Duodenal mucosa (tissue), 2 donors: Measurements from ENCODE around the gene IMPA2.
"Not testable (repeated sequence)": the region's sequence is repeated elsewhere in the genome, so short reads cannot be mapped to it uniquely, and the experiment has no call there.

Experiments
- H3K27ac ChIP-seq: one replicate; pipeline ENCODE4 v1.7.0; 2013; ENCODE audit warnings: low read depth, low read length
- H3K27me3 ChIP-seq, 2 donors: one replicate each; pipeline ENCODE4 v1.7.0; 2013; ENCODE audit warnings: low read length in 2 of 2, control low read depth in 1 of 2; ENCODE audit not compliant: insufficient read depth in 2 of 2, control insufficient read depth in 1 of 2
- H3K36me3 ChIP-seq, 2 donors: one replicate each; pipeline ENCODE4 v1.7.0; 2013; ENCODE audit warnings: low read length in 2 of 2, control low read depth in 1 of 2; ENCODE audit not compliant: insufficient read depth in 2 of 2, control insufficient read depth in 1 of 2
- H3K4me1 ChIP-seq, 2 donors: one replicate each; pipeline ENCODE4 v1.7.0; 2013; ENCODE audit warnings: low read length in 2 of 2, control low read depth in 1 of 2; ENCODE audit not compliant: insufficient read depth in 2 of 2, control insufficient read depth in 1 of 2
- H3K4me3 ChIP-seq, 2 donors: one replicate each; pipeline ENCODE4 v1.7.0; 2013; ENCODE audit warnings: low read length in 2 of 2, low read depth in 1 of 2
- H3K9ac ChIP-seq, 2 donors: one replicate each; pipeline ENCODE4 v1.7.0; 2013; ENCODE audit warnings: low read length in 2 of 2, low read depth in 1 of 2
- H3K9me3 ChIP-seq, 2 donors: one replicate each; pipeline ENCODE4 v1.7.0; 2013; ENCODE audit warnings: low read length in 2 of 2, control low read depth in 1 of 2; ENCODE audit not compliant: control insufficient read depth in 1 of 2

The IMPA2 gene

DNA sequence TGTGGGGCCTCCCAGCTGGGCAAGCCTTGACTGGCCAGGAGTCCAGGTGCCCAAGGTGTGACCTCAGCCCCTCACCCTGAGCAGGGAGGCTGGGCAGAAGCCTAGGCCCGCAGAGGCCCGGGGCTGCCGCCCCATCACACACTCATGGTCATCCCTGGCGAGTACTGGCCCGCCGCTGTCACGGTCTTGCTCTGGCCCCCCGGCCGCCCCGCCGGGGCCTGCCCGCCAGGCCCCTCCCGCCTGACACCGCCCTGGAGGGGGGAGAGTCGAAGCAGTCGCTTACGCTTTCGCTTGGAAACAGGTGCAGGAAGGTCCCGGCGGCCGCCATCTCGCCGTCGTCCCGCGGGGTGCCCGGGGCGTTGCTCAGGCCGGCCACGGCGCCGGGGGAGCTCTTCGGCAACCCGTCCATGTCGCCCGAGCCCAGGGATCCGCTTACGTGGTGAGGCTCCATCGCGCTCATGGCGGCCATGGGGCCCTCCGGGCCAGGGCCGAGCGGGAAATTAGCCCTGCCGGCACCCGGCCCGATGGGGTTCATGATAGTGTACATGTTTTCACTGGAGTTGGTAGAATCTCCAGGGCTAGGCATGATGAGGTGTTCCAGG, 85.7 kb downstream of the IMPA2 start:
- Histone ChIP-seq H3K36me3 (no peaks in the 10 kb centered on the region), H3K4me3 (no peak overlapping the region), H3K9me3 (no peaks in the 10 kb centered on the region), H3K4me1 (no peaks in the 10 kb centered on the region), H3K27me3 (no peaks in the 10 kb centered on the region), H3K9ac (no peak overlapping the region), H3K27ac (no peak overlapping the region)

GRCh38 chr18:12067671-12068070, 86.4 kb downstream of the IMPA2 start:
- Histone ChIP-seq H3K4me1 (no peaks in the 10 kb centered on the region), H3K36me3 (no peaks in the 10 kb centered on the region), H3K9ac (no peak overlapping the region), H3K9me3 (no peaks in the 10 kb centered on the region), H3K27me3 (no peaks in the 10 kb centered on the region), H3K4me3 (no peak overlapping the region), H3K27ac (no peak overlapping the region)

DNA sequence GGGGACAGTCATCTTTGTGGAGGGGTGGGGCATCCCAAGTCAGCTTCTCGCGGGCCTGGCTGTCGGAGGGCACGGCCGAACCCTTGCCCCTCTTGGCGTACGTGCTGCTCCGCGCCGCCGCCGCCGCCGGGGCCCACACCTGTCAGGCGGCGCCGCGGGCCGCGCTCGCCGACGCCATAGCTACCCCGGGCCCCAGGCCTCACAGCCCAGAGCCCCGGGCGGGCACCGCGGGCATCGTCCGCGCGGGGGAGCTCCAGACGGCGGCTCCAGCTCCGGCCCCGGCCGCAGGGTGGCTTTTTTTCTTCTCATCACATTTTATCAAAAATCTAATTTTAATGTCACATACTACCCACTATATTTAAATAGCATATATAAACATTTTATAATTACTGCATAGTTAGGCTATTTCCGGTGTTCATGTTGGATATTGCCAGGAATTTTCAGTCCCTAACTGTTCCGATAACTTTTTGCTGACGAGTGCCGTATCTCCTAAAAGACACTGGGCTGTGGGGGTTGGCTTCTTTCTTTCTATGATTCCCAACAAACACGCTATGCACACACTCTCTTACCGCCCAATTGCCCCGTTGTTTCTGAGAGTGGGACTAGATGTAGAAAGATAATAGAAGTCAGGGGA, 87.1 kb downstream of the IMPA2 start:
- H3K36me3 ChIP-seq, H3K9me3 ChIP-seq, H3K4me1 ChIP-seq, H3K4me3 ChIP-seq, H3K27ac ChIP-seq, H3K27me3 ChIP-seq, H3K9ac ChIP-seq: not testable (repeated sequence)

- Histone ChIP-seq H3K27ac (no peak overlapping the region), H3K4me3 (no peak overlapping the region), H3K9ac (no peak overlapping the region)
Measured at GRCh38 chr18:12068950-12069320, 87.6 kb downstream of the IMPA2 start.

DNA sequence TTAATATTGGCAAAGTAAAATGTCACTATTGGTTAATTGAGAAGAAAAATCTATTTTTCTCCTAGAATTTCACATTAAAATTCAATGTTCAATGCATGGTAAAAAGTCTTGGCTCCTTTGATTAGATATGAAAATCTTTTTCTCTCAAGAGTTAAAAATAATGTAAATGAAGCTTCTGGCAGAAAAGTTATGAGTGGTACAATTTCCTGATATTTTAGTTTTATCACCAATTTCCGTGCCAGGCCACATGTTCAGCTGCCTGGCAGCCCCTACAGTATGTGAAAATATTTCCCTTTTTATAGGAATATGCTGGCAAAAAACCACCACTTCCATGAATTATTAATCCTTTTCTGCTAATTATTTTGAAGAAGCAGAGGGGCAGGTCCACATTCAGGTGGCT, 89.8 kb downstream of the IMPA2 start:
- H3K4me3 ChIP-seq, H3K9me3 ChIP-seq, H3K27me3 ChIP-seq, H3K4me1 ChIP-seq, H3K36me3 ChIP-seq, H3K9ac ChIP-seq, H3K27ac ChIP-seq: not testable (repeated sequence)

More at GRCh38 chr18:12068950-12069320, 87.6 kb downstream of the IMPA2 start:
- Histone ChIP-seq H3K27me3 (no peaks in the 10 kb centered on the region), H3K4me1 (no peaks in the 10 kb centered on the region), H3K9me3 (no peaks in the 10 kb centered on the region), H3K36me3 (no peaks in the 10 kb centered on the region)

GRCh38 chr18:12072996-12073395, 91.7 kb downstream of the IMPA2 start:
- Histone ChIP-seq H3K9me3 (no peaks in the 10 kb centered on the region), H3K9ac (no peak overlapping the region), H3K4me3 (no peak overlapping the region), H3K27ac (no peak overlapping the region), H3K36me3 (no peaks in the 10 kb centered on the region), H3K4me1 (no peaks in the 10 kb centered on the region), H3K27me3 (no peaks in the 10 kb centered on the region)

GRCh38 chr18:12074736-12075135, 93.4 kb downstream of the IMPA2 start:
- no peaks in the 10 kb centered on the region for H3K4me1 ChIP-seq
- H3K36me3 ChIP-seq = no peaks in the 10 kb centered on the region
- H3K9ac ChIP-seq = no peak overlapping the region
- H3K9me3 ChIP-seq = no peaks in the 10 kb centered on the region
- H3K27ac ChIP-seq = no peak overlapping the region
- no peaks in the 10 kb centered on the region for H3K27me3 ChIP-seq
- H3K4me3 ChIP-seq = no peak overlapping the region

DNA sequence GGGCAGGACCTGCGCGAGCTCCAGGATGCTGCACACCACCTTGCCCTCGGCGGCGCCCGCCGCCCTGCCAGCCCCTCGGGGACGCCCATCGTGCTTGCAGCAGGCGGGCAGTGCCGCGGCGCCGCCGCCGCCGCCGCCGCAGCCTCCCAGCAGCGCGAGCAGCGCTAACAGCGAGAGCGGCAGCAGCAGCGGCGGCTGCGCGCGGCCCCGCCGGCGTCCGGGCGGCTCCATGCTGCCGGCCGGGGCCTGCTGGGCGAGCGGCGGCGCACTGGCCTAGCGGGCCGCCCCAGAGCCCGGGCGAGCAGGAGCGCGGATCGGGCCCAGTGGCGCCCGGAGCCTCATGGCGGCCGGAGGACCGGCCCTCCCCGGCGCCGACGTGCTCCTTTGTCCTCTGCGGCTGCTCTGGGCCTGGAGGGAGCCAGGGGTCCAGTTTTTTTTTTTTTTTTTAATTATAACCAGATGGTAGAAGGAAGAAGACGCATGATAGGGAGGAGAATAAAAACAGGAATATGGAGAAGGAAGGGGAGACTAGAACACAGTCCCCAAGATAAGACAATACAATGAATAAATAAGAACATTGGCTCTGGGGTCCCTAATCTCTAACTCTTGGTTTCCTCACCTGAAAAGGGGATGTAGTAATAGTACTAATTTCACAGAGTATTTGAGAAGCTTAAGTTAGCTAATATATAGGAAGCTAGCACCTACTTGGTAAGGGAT, 95.3 kb downstream of the IMPA2 start:
- Histone ChIP-seq H3K9ac (no peak overlapping the region), H3K4me1 (no peaks in the 10 kb centered on the region), H3K36me3 (no peaks in the 10 kb centered on the region), H3K27ac (no peak overlapping the region), H3K9me3 (no peaks in the 10 kb centered on the region), H3K27me3 (no peaks in the 10 kb centered on the region), H3K4me3 (no peak overlapping the region)

DNA sequence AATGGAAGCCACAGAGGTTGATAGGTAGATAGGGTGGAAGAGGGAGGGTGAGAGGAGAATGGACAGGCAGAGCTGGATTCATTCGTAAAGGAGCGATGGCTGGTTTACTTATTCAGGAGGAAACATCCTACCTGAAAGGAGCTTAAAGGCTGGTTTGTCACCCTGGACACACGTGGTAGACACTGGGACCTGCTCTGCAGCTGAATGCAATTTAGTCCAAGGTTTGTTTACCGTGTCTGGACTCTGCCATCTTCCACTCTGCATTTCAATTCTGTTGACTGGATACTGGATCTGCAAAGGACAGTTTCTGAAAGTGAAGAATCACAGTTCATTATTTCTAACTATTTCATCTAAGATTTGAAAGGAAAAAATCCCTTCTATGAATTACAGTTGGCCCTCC, 96.7 kb downstream of the IMPA2 start:
- not testable (repeated sequence) for H3K4me1 ChIP-seq, H3K9ac ChIP-seq, H3K9me3 ChIP-seq, H3K36me3 ChIP-seq, H3K27ac ChIP-seq, H3K27me3 ChIP-seq, H3K4me3 ChIP-seq

GRCh38 chr18:12079491-12080237, 98.4 kb downstream of the IMPA2 start:
- H3K27ac ChIP-seq = no peak overlapping the region
- no peaks in the 10 kb centered on the region for H3K36me3 ChIP-seq
- no peak overlapping the region for H3K9ac ChIP-seq
- peaks cover 0 to 4% of the 10 kb centered on the region in 2 donors for H3K27me3 ChIP-seq
- no peaks in the 10 kb centered on the region for H3K4me1 ChIP-seq
- H3K9me3 ChIP-seq = no peaks in the 10 kb centered on the region
- H3K4me3 ChIP-seq = no peak overlapping the region
